NCI-H460 (cell line): ENCODE results near the gene APOBR. TPM values are rescaled to one million over a fixed set of nuclear protein-coding genes. Genes with fewer than 3 reads are reported as not detected.

Experiments
- DNase-seq: peaks from one replicate; pipeline ENCODE4 v3.0.0-alpha.2; 2016; ENCODE audit warnings: low read depth; ENCODE audit errors: extremely low read depth
- total RNA-seq: library from RNA; depleted of rRNA; stranded (reverse); fragments of >200 nt; shearing (Covaris generic); gene quantifications from 2 replicates; pipeline ENCODE4 v1.2.3, GENCODE V29; 2014; rRNA removed

Gene APOBR
- total RNA-seq, 1 experiment from 2014 or later, result 0.05 TPM

GRCh38 chr16:28546626-28547025 lies 52.2 kb downstream of the APOBR start:
- DNase-seq, result no peak

- no peak for DNase-seq
These were observed 53.9 kb downstream of the APOBR start for GRCh38 chr16:28548306-28548802.

Other genes with a start within 250 kb of the APOBR start
- gene SBK1, start 202.1 kb upstream of the APOBR start, total RNA-seq, result 0.05 and 0.09 TPM in 2 replicates
- gene NPIPB6, start 131.1 kb upstream of the APOBR start, total RNA-seq, result 0.10 and 0.58 TPM in 2 replicates
- gene EIF3CL, start 90.8 kb upstream of the APOBR start, total RNA-seq, result 31.7 and 52.1 TPM in 2 replicates
- not detected in 2 replicates for gene NPIPB7, start 22.3 kb upstream of the APOBR start, total RNA-seq
- 17.0 and 26.1 TPM in 2 replicates for gene CLN3, start 2.6 kb upstream of the APOBR start, total RNA-seq
- not detected in 2 replicates for gene IL27, start 12.2 kb downstream of the APOBR start, total RNA-seq
- 0.46 and 1.1 TPM in 2 replicates for gene NUPR1, start 44.3 kb downstream of the APOBR start, total RNA-seq
- 21.6 and 23.8 TPM in 2 replicates for gene SGF29, start 59.3 kb downstream of the APOBR start, total RNA-seq
- gene SULT1A2, start 102.4 kb downstream of the APOBR start, total RNA-seq, result 0.29 and 0.67 TPM in 2 replicates
- gene SULT1A1, start 115.4 kb downstream of the APOBR start, total RNA-seq, result 14.2 and 18.4 TPM in 2 replicates
- not detected in 2 replicates for gene NPIPB8, start 143.4 kb downstream of the APOBR start, total RNA-seq
- gene EIF3C, start 216.8 kb downstream of the APOBR start, total RNA-seq, result 159 and 242 TPM in 2 replicates